Omental fat pad (tissue), 4 donors: Measurements from ENCODE around the gene NBL1. TPM values are rescaled to one million over a fixed set of nuclear protein-coding genes. Genes with fewer than 3 reads are reported as not detected.

Source experiments
- ATAC-seq: fragments of 150-250 bp; one replicate; pipeline ENCODE4 v1.9.1; 2016; ENCODE audit warnings: mild to moderate bottlenecking, moderate library complexity; ENCODE audit not compliant: low FRiP score
- DNase-seq: peaks from one replicate; pipeline ENCODE4 v3.0.0-alpha.2; 2019; ENCODE audit warnings: low spot score
- CTCF ChIP-seq, 3 donors: fragments of 450-650 bp; IDR thresholded peaks; one replicate each; pipeline ENCODE4 v1.5.1; 2016 to 2017; ENCODE audit warnings: antibody characterized with exemption in 3 of 3, mild to moderate bottlenecking in 3 of 3, moderate library complexity in 2 of 3
- total RNA-seq, 4 donors: library from RNA; depleted of rRNA; stranded (reverse); fragments of >200 nt; gene quantifications; one replicate each; pipeline ENCODE4 v1.1.0, GENCODE V29; 2016

The NBL1 gene
- total RNA-seq, 4 donors from 2014 or later: 36.8 to 97.9 (median 72.8) TPM

GRCh38 chr1:19706136-19706535 is 62.0 kb downstream of the NBL1 start:
- ATAC-seq (no peak), DNase-seq (no peak)
- no peak for TF ChIP-seq CTCF (IDR thresholded peaks at IDR 0.05)

Other genes starting within 250 kb of the NBL1 start
- 100 to 1,000 TPM in 3 of 4 donors, 10 to 100 TPM in 1; 98.0 to 130 (median 120) TPM for gene CAPZB, start 158.8 kb upstream of the NBL1 start, total RNA-seq
- not detected for gene HTR6, start 20.6 kb downstream of the NBL1 start, total RNA-seq
- 10 to 100 TPM; 19.0 to 26.6 (median 20.7) TPM for gene TMCO4, start 155.6 kb downstream of the NBL1 start, total RNA-seq
- not detected for gene RNF186, start 171.0 kb downstream of the NBL1 start, total RNA-seq
- 1 to 10 TPM; 4.4 to 7.6 (median 5.3) TPM for gene OTUD3, start 238.1 kb downstream of the NBL1 start, total RNA-seq